MCF 10A (cell line): ENCODE results near the gene C19orf81. TPM values are rescaled to one million over a fixed set of nuclear protein-coding genes. Genes with fewer than 3 reads are reported as not detected.

Source experiments
- BruUV-seq: library from RNA; stranded (reverse); fragments of 400-500 nt; replicated peaks from 2 replicates; lab custom pipeline; 2021; lab: Mats Ljungman, UMichigan
- CTCF ChIA-PET: fragments of 300-600 bp; sonication (Branson Sonifier 250); formaldehyde crosslinking; extraction: SDS; loops from one replicate; lab custom pipeline; 2021; ENCODE audit warnings: antibody characterized with exemption, inconsistent platforms; lab: Yijun Ruan, JAX
- POLR2A ChIA-PET: fragments of 300-600, 350-650 bp; sonication (Branson Sonifier 250); formaldehyde crosslinking; extraction: SDS; loops from one replicate; lab custom pipeline; 2020; ENCODE audit warnings: antibody characterized with exemption, inconsistent platforms; lab: Yijun Ruan, JAX
- DNase-seq: peaks from one replicate; pipeline ENCODE4 v3.0.0-alpha.2; 2018; ENCODE audit not compliant: unreplicated experiment
- H3K27ac Mint-ChIP-seq: one replicate; pipeline ENCODE4 v1.8.0; 2022; ENCODE audit warnings: mild to moderate bottlenecking, low read depth, mixed read lengths; ENCODE audit not compliant: unreplicated experiment
- H3K27me3 Mint-ChIP-seq: one replicate; pipeline ENCODE4 v1.8.0; 2022; ENCODE audit warnings: mixed read lengths; ENCODE audit not compliant: insufficient read depth, unreplicated experiment
- H3K36me3 Mint-ChIP-seq: one replicate; pipeline ENCODE4 v1.8.0; 2022; ENCODE audit warnings: mild to moderate bottlenecking, moderate library complexity, mixed read lengths; ENCODE audit not compliant: insufficient read depth, unreplicated experiment
- H3K4me1 Mint-ChIP-seq: one replicate; pipeline ENCODE4 v1.8.0; 2022; ENCODE audit warnings: mixed read lengths; ENCODE audit not compliant: insufficient read depth, unreplicated experiment
- H3K4me3 Mint-ChIP-seq: one replicate; pipeline ENCODE4 v1.8.0; 2022; ENCODE audit warnings: mild to moderate bottlenecking, moderate library complexity, mixed read lengths; ENCODE audit not compliant: unreplicated experiment
- H3K9me3 Mint-ChIP-seq: one replicate; pipeline ENCODE4 v1.8.0; 2022; ENCODE audit warnings: mixed read lengths; ENCODE audit not compliant: unreplicated experiment
- intact Hi-C: fragments of 100-400 bp; cut with micrococcal nuclease; formaldehyde crosslinking; loops from 2 replicates; pipeline ENCODE4 v1.14.1; 2022
- total RNA-seq: library from RNA; stranded (reverse); gene quantifications from 2 replicates; pipeline ENCODE4 v1.2.3, GENCODE V29; 2022
- TF ChIP-seq, protein P1 (sequence below): fragments of 200-600 bp; IDR thresholded peaks from one replicate; pipeline ENCODE4 v1.8.0; 2022; ENCODE audit warnings: antibody characterized with exemption, mild to moderate bottlenecking; ENCODE audit not compliant: unreplicated experiment

C19orf81 gene
- total RNA-seq, 1 experiment from 2014 or later: not detected

DNA sequence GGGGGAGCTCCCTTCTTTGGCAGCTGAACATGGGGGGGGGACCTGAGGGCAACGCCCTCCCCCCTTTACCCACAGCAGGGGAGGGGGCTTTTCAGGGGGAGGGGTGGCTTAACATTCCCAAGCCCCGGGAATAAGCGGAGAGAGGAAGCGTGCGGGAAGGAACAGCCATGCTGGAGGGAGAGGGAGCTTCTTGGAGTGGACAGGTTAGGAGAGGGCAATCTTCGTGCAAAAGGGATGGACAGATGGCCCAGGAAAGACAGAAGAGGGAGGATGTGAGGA lies 10.8 kb downstream of the C19orf81 start:
- H3K27me3 Mint-ChIP-seq: peaks cover 6% of the 10 kb centered on the region
- BruUV-seq: no TSS peak
- H3K27ac Mint-ChIP-seq: no peak overlapping the region
- TF ChIP-seq, protein P1, sequence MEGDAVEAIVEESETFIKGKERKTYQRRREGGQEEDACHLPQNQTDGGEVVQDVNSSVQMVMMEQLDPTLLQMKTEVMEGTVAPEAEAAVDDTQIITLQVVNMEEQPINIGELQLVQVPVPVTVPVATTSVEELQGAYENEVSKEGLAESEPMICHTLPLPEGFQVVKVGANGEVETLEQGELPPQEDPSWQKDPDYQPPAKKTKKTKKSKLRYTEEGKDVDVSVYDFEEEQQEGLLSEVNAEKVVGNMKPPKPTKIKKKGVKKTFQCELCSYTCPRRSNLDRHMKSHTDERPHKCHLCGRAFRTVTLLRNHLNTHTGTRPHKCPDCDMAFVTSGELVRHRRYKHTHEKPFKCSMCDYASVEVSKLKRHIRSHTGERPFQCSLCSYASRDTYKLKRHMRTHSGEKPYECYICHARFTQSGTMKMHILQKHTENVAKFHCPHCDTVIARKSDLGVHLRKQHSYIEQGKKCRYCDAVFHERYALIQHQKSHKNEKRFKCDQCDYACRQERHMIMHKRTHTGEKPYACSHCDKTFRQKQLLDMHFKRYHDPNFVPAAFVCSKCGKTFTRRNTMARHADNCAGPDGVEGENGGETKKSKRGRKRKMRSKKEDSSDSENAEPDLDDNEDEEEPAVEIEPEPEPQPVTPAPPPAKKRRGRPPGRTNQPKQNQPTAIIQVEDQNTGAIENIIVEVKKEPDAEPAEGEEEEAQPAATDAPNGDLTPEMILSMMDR: no peak
- POLR2A ChIA-PET: no interaction called here
- peaks cover 6% of the 10 kb centered on the region for H3K4me1 Mint-ChIP-seq
- intact Hi-C loops: no loop called here
- peaks cover 41% of the 10 kb centered on the region for H3K9me3 Mint-ChIP-seq
- CTCF ChIA-PET: no interaction called here
- H3K4me3 Mint-ChIP-seq: no peak overlapping the region
- H3K36me3 Mint-ChIP-seq: peaks cover 6% of the 10 kb centered on the region
- no peak for DNase-seq

- no peaks in the 10 kb centered on the region for H3K27me3 Mint-ChIP-seq
- ChIA-PET POLR2A (no interaction called here), CTCF (no interaction called here)
- BruUV-seq: no TSS peak
- TF ChIP-seq, protein P1: no peak
- H3K4me1 Mint-ChIP-seq: peaks cover 6% of the 10 kb centered on the region
- DNase-seq: no peak
- H3K27ac Mint-ChIP-seq: no peak overlapping the region
- H3K9me3 Mint-ChIP-seq: peaks cover 39% of the 10 kb centered on the region
- intact Hi-C loops: no loop called here
- peaks cover 12% of the 10 kb centered on the region for H3K36me3 Mint-ChIP-seq
- H3K4me3 Mint-ChIP-seq: no peak overlapping the region
Observed at GRCh38 chr19:50661023-50661422, 11.8 kb downstream of the C19orf81 start.

- no peak overlapping the region for H3K27ac Mint-ChIP-seq
- ChIA-PET POLR2A (no interaction called here), CTCF (no interaction called here)
- H3K27me3 Mint-ChIP-seq: no peaks in the 10 kb centered on the region
- peaks cover 12% of the 10 kb centered on the region for H3K36me3 Mint-ChIP-seq
- TF ChIP-seq, protein P1: no peak
- H3K4me1 Mint-ChIP-seq: peaks cover 6% of the 10 kb centered on the region
- peaks cover 39% of the 10 kb centered on the region for H3K9me3 Mint-ChIP-seq
- H3K4me3 Mint-ChIP-seq: no peak overlapping the region
- no TSS peak for BruUV-seq
- DNase-seq: no peak
- intact Hi-C loops: no loop called here
Observed at GRCh38 chr19:50661766-50662650, 12.8 kb downstream of the C19orf81 start.

GRCh38 chr19:50662651-50663481 lies 13.6 kb downstream of the C19orf81 start:
- H3K27ac Mint-ChIP-seq: no peak overlapping the region
- CTCF ChIA-PET: no interaction called here

More at GRCh38 chr19:50662651-50663481, 13.6 kb downstream of the C19orf81 start:
- Mint-ChIP-seq H3K27me3 (no peaks in the 10 kb centered on the region), H3K4me3 (no peak overlapping the region), H3K9me3 (peaks cover 33% of the 10 kb centered on the region), H3K36me3 (peaks cover 12% of the 10 kb centered on the region), H3K4me1 (peaks cover 6% of the 10 kb centered on the region)
- POLR2A ChIA-PET: no interaction called here
- DNase-seq: no peak
- intact Hi-C loops: no loop called here
- TF ChIP-seq, protein P1: no peak
- no TSS peak for BruUV-seq
